Chondrocyte (in vitro differentiated cells): Measurements from ENCODE around the gene FNDC3A. TPM values are rescaled to one million over a fixed set of nuclear protein-coding genes. Genes with fewer than 3 reads are reported as not detected.

Experiments
- DNase-seq: peaks from one replicate; pipeline ENCODE4 v3.0.0; 2021; ENCODE audit warnings: mixed read lengths, low spot score
- H3K27ac Mint-ChIP-seq: one replicate; pipeline ENCODE4 v1.8.0; 2021; ENCODE audit warnings: mild to moderate bottlenecking, moderate library complexity, mixed read lengths; ENCODE audit not compliant: unreplicated experiment
- H3K27me3 Mint-ChIP-seq: 2 replicates; pipeline ENCODE4 v1.8.0; 2021; ENCODE audit warnings: low read depth, mixed read lengths
- H3K36me3 Mint-ChIP-seq: 2 replicates; pipeline ENCODE4 v1.8.0; 2021; ENCODE audit warnings: low read depth, mixed read lengths
- H3K4me1 Mint-ChIP-seq: 2 replicates; pipeline ENCODE4 v1.8.0; 2021; ENCODE audit warnings: low read depth, mild to moderate bottlenecking, mixed read lengths
- H3K4me3 Mint-ChIP-seq: one replicate; pipeline ENCODE4 v1.8.0; 2021; ENCODE audit warnings: mild to moderate bottlenecking, moderate library complexity, mixed read lengths; ENCODE audit not compliant: unreplicated experiment
- H3K9me3 Mint-ChIP-seq: 2 replicates; pipeline ENCODE4 v1.8.0; 2021; ENCODE audit warnings: low read depth, mixed read lengths
- total RNA-seq: library from RNA; stranded (reverse); gene quantifications from 3 replicates; pipeline ENCODE4 v1.2.1, GENCODE V29; 2021
- TF ChIP-seq, protein P1 (sequence below): fragments of 200-600 bp; sonication (generic); IDR thresholded peaks from 2 replicates; pipeline ENCODE4 v1.5.0; 2021; ENCODE audit warnings: antibody characterized with exemption, mild to moderate bottlenecking, moderate library complexity

Gene FNDC3A
- total RNA-seq, 1 donor from 2014 or later, result 34.3 TPM

DNA sequence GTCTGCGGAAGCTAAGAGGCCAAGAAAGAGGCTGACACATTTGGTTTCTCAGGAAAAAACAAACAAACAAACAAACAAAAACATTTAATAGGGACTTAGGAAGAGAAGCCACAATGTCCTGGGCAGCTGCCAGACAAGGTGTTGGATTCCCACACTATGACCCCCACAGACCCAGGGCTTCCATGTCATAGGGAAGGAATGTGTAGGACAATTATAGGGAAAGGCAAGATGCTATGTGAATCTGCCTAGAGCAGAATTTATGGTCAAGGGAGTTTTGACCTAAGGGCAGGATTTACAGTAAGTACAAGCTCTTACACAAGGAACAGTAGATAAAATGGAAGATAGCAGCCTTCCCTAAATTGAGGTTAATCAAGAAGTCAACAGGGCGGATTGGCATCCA is 262.9 kb downstream of the FNDC3A start:
- Mint-ChIP-seq H3K4me3 (no peak overlapping the region), H3K27me3 (no peaks in the 10 kb centered on the region), H3K9me3 (no peaks in the 10 kb centered on the region), H3K27ac (no peak overlapping the region), H3K36me3 (no peaks in the 10 kb centered on the region), H3K4me1 (no peaks in the 10 kb centered on the region)
- DNase-seq, result no peak
- TF ChIP-seq, protein P1, sequence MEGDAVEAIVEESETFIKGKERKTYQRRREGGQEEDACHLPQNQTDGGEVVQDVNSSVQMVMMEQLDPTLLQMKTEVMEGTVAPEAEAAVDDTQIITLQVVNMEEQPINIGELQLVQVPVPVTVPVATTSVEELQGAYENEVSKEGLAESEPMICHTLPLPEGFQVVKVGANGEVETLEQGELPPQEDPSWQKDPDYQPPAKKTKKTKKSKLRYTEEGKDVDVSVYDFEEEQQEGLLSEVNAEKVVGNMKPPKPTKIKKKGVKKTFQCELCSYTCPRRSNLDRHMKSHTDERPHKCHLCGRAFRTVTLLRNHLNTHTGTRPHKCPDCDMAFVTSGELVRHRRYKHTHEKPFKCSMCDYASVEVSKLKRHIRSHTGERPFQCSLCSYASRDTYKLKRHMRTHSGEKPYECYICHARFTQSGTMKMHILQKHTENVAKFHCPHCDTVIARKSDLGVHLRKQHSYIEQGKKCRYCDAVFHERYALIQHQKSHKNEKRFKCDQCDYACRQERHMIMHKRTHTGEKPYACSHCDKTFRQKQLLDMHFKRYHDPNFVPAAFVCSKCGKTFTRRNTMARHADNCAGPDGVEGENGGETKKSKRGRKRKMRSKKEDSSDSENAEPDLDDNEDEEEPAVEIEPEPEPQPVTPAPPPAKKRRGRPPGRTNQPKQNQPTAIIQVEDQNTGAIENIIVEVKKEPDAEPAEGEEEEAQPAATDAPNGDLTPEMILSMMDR, result no peak

DNA sequence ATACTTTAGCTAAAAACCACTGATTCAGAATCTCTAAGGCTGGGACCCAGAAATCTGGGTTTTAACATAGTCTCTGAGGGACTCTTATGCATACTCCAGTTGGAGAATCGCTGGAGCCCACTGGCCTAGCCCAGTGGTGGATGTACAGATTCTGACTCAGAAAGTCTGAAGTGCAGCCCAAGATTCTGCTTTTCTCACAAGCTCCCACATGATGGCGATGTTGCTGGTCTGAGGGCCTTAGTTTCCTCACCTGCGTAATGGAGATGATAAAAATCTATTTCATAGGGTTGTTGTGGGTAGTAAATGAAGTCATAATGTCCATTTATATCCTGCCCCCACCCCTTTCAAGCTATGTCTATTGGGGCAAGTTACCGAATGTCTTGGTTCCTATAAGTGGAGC is 264.3 kb downstream of the FNDC3A start:
- H3K4me3 Mint-ChIP-seq, result no peak overlapping the region
- no peaks in the 10 kb centered on the region for H3K9me3 Mint-ChIP-seq
- no peak overlapping the region for H3K27ac Mint-ChIP-seq
- H3K27me3 Mint-ChIP-seq, result no peaks in the 10 kb centered on the region
- no peaks in the 10 kb centered on the region for H3K36me3 Mint-ChIP-seq
- TF ChIP-seq, protein P1, result peak; percentile 83
- no peak for DNase-seq
- no peaks in the 10 kb centered on the region for H3K4me1 Mint-ChIP-seq

DNA sequence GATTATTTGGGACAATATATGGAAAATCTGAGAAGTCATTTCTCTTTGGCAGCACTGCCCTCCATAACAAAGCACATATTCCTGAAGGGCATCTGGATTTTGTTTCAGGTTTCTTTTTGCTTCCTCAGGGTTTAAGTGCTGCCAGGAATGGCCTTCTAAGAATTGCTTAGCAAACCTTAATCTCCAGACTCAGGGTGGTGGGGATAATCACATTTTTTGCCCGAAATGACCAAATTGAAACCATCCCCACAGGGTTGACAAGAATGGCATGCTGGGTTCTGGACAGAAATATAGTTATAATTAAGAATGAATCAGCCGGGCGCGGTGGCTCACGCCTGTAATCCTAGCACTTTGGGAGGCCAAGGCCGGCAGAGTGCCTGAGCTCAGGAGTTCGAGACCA is 265.6 kb downstream of the FNDC3A start:
- no peaks in the 10 kb centered on the region for H3K4me1 Mint-ChIP-seq
- H3K27me3 Mint-ChIP-seq, result no peaks in the 10 kb centered on the region

DNA sequence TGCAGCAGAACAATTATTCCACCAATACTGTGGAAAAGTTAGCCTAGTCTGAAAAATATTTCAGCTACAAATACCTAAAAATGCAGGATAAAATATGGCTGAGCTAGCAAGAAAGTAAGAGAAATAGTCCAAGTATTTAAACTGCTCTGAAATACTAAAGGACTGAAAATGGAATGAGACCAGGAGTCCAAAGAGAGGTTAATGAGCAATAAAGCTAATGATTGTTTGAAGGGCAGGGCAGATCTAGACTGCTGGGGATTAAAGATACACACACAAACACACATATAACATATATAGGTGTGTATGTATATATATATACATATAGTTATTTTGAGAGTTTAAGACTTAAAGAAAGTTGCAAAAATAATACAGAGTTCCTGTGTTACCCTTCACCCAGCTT is 269.4 kb downstream of the FNDC3A start:
- Mint-ChIP-seq H3K27me3 (no peaks in the 10 kb centered on the region), H3K4me1 (peaks cover 16% of the 10 kb centered on the region), H3K36me3 (no peaks in the 10 kb centered on the region), H3K4me3 (no peak overlapping the region), H3K9me3 (no peaks in the 10 kb centered on the region), H3K27ac (no peak overlapping the region)
- TF ChIP-seq, protein P1, result no peak
- DNase-seq, result no peak

More for the DNA sequence above, 265.6 kb downstream of the FNDC3A start:
- H3K27ac Mint-ChIP-seq, result no peak overlapping the region
- TF ChIP-seq, protein P1, result no peak
- no peak overlapping the region for H3K4me3 Mint-ChIP-seq
- H3K36me3 Mint-ChIP-seq, result no peaks in the 10 kb centered on the region
- H3K9me3 Mint-ChIP-seq, result no peaks in the 10 kb centered on the region
- no peak for DNase-seq

DNA sequence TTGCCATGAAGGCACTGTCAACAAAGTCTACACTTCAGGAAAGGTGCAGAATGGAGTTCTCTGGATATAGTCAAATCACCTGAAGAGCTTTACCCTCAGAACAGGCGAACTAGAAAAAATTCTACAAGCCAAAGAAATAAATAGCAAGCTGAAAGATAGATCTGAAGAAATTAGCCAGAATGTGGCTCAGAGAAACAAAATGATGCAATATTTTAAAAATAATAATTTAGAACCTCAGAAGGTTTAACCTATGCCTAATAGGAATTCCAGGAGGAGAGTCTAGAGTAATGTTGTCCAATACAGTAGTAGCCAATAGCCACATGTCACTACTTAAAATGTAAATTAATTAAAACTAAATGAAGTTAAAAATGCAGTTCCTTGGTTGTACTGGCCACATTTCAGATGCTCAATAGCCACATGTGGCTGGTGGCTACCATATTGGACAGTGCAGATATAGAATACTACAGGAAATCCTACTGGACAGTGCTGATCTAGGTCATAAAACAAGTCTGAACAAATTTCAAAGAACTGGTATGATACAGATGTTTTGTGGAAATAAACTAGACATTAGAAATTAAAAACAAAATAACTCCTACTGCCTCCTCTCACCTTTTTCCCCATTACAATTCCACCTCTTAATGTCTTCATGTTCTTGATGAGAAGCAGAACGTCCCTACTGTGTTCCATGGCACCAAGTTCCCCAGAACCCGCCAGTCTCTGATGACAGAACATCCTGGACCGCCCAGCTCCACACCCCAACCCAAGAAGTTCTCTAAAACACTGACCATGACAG is 271.3 kb downstream of the FNDC3A start:
- Mint-ChIP-seq H3K36me3 (peaks cover 2% of the 10 kb centered on the region), H3K9me3 (no peaks in the 10 kb centered on the region), H3K4me3 (peak overlapping the region; percentile 88), H3K27me3 (no peaks in the 10 kb centered on the region), H3K4me1 (peaks cover 16% of the 10 kb centered on the region), H3K27ac (peak overlapping the region; percentile 99)
- no peak for DNase-seq
- TF ChIP-seq, protein P1, result no peak
